Hepatocyte (in vitro differentiated cells): ENCODE measurements around the gene LIN54. TPM values are rescaled to one million over a fixed set of nuclear protein-coding genes. Genes with fewer than 3 reads are reported as not detected.
A peak's percentile ranks its signal among the peaks of the same experiment; 100 is the strongest.

Source experiments
- DNase-seq: peaks from one replicate; pipeline ENCODE4 v3.0.0-alpha.2; 2016; ENCODE audit warnings: low spot score
- H2AFZ ChIP-seq: fragments of 200-600 bp; sonication (generic); 2 replicates; pipeline ENCODE4 v1.6.0; 2016; ENCODE audit warnings: antibody characterized with exemption, mild to moderate bottlenecking
- H3K27ac ChIP-seq: fragments of 200-600 bp; sonication (generic); 2 replicates; pipeline ENCODE4 v1.5.1; 2016; ENCODE audit warnings: mild to moderate bottlenecking
- H3K27me3 ChIP-seq: fragments of 200-600 bp; sonication (generic); 2 replicates; pipeline ENCODE4 v1.6.1; 2016
- H3K36me3 ChIP-seq: fragments of 200-600 bp; sonication (generic); replicated peaks from 2 replicates; pipeline ENCODE4 v1.5.1; 2016; ENCODE audit warnings: low read depth; ENCODE audit not compliant: insufficient read depth
- H3K4me1 ChIP-seq: fragments of 200-600 bp; sonication (generic); 2 replicates; pipeline ENCODE4 v1.5.1; 2016; ENCODE audit warnings: mild to moderate bottlenecking, moderate library complexity; ENCODE audit not compliant: insufficient read depth
- H3K4me2 ChIP-seq: fragments of 200-600 bp; sonication (generic); 2 replicates; pipeline ENCODE4 v1.6.0; 2016
- H3K4me3 ChIP-seq: fragments of 200-600 bp; sonication (generic); 2 replicates; pipeline ENCODE4 v1.5.1; 2016; ENCODE audit warnings: mild to moderate bottlenecking
- H3K79me2 ChIP-seq: fragments of 200-600 bp; sonication (generic); 2 replicates; pipeline ENCODE4 v1.6.0; 2017; ENCODE audit warnings: mild to moderate bottlenecking
- H3K9me2 ChIP-seq: fragments of 200-600 bp; sonication (generic); replicated peaks from 2 replicates; pipeline ENCODE4 v1.6.0; 2017; ENCODE audit warnings: mild to moderate bottlenecking; ENCODE audit not compliant: insufficient read depth
- H3K9me3 ChIP-seq: fragments of 200-600 bp; sonication (generic); 2 replicates; pipeline ENCODE4 v1.5.1; 2016; ENCODE audit warnings: low read depth, mild to moderate bottlenecking
- H4K20me1 ChIP-seq: fragments of 200-600 bp; sonication (generic); 2 replicates; pipeline ENCODE4 v1.6.0; 2016; ENCODE audit warnings: mild to moderate bottlenecking; ENCODE audit not compliant: insufficient read depth, poor library complexity, severe bottlenecking
- CTCF ChIP-seq: fragments of 200-600 bp; sonication (generic); IDR thresholded peaks from 2 replicates; pipeline ENCODE4 v1.5.1; 2016; ENCODE audit warnings: antibody characterized with exemption, mild to moderate bottlenecking; ENCODE audit not compliant: poor library complexity
- EZH2 ChIP-seq: fragments of 200-600 bp; sonication (generic); IDR thresholded peaks from 2 replicates; pipeline ENCODE4 v1.6.1; 2016; ENCODE audit warnings: antibody characterized with exemption, mild to moderate bottlenecking, borderline replicate concordance
- EZH2phosphoT487 ChIP-seq: fragments of 200-600 bp; sonication (generic); IDR thresholded peaks from one replicate; pipeline ENCODE4 v1.6.1; 2018; ENCODE audit warnings: antibody characterized with exemption, mild to moderate bottlenecking, low read depth, moderate library complexity; ENCODE audit not compliant: unreplicated experiment, severe bottlenecking
- WGBS: methylation state at CpG from one replicate; pipeline ENCODE4 v1.1.6; 2016; ENCODE audit warnings: low lambda C conversion rate; ENCODE audit errors: missing lambda C conversion rate; 5-methylcytosine and 5-hydroxymethylcytosine counted together
- polyA plus RNA-seq: library from polyadenylated mRNA; unstranded; fragments of >200 nt; fragmentation: Nextera tagmentation; extraction: Ambion mirVana; gene quantifications from 2 replicates; pipeline ENCODE4 v1.2.1, GENCODE V29; 2016
- total RNA-seq: library from RNA; depleted of rRNA; stranded (reverse); fragments of >200 nt; gene quantifications from 2 replicates; pipeline ENCODE4 v1.2.3, GENCODE V29; 2014

LIN54 gene
- total and polyA plus RNA-seq, 2 experiments from 2014 or later, result 2.7 to 19.8 TPM

DNA sequence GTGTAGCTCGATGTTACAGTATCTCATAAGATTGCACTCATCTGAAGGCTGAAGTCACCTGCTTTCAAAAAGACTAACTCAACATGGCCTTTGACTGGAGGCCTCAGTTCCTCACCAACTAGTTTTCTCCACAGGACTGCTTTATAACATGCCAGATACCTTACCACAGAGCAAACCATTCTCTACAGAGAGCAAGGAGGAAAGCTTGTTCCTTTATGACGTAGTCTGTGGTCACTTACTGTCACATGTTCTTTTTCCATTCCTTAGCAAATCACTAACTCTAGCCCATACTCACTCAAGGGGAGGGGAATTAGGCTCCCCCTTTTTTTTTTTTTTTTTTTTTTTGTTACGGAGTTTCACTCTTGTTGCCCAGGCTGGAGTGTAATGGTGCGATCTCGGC, 106.9 kb downstream of the LIN54 start:
- Histone ChIP-seq H3K79me2 (peaks cover 36% of the 10 kb centered on the region), H3K9me2 (no peaks in the 10 kb centered on the region), H3K36me3 (no peaks in the 10 kb centered on the region), H3K9me3 (no peaks in the 10 kb centered on the region), H4K20me1 (no peaks in the 10 kb centered on the region), H3K4me2 (no peak overlapping the region), H3K27me3 (no peaks in the 10 kb centered on the region), H2AFZ (no peak overlapping the region), H3K4me3 (no peak overlapping the region), H3K27ac (no peak overlapping the region), H3K4me1 (peaks cover 3% of the 10 kb centered on the region)
- over 99% methylated on average over 5 of the region's 5 CpGs for WGBS
- no peak for DNase-seq
- TF ChIP-seq EZH2phosphoT487, result no peak
- TF ChIP-seq CTCF, result no peak
- TF ChIP-seq EZH2, result no peak

GRCh38 chr4:82901183-82901718, 109.4 kb downstream of the LIN54 start:
- H4K20me1 ChIP-seq, result no peaks in the 10 kb centered on the region
- under 1% methylated on average over 8 of the region's 8 CpGs for WGBS
- no peak for DNase-seq
- peak overlapping the region; percentile 97 for H3K27ac ChIP-seq
- peak overlapping the region; percentile 37 for H2AFZ ChIP-seq
- no peaks in the 10 kb centered on the region for H3K27me3 ChIP-seq
- TF ChIP-seq EZH2phosphoT487 (no peak), CTCF (no peak), EZH2 (no peak)
- no peaks in the 10 kb centered on the region for H3K36me3 ChIP-seq
- H3K4me2 ChIP-seq, result peak overlapping the region; percentile 75
- peaks cover 9% of the 10 kb centered on the region for H3K4me1 ChIP-seq
- H3K79me2 ChIP-seq, result peaks cover 60% of the 10 kb centered on the region
- no peaks in the 10 kb centered on the region for H3K9me2 ChIP-seq
- peak overlapping the region; percentile 62 for H3K4me3 ChIP-seq
- H3K9me3 ChIP-seq, result no peaks in the 10 kb centered on the region

DNA sequence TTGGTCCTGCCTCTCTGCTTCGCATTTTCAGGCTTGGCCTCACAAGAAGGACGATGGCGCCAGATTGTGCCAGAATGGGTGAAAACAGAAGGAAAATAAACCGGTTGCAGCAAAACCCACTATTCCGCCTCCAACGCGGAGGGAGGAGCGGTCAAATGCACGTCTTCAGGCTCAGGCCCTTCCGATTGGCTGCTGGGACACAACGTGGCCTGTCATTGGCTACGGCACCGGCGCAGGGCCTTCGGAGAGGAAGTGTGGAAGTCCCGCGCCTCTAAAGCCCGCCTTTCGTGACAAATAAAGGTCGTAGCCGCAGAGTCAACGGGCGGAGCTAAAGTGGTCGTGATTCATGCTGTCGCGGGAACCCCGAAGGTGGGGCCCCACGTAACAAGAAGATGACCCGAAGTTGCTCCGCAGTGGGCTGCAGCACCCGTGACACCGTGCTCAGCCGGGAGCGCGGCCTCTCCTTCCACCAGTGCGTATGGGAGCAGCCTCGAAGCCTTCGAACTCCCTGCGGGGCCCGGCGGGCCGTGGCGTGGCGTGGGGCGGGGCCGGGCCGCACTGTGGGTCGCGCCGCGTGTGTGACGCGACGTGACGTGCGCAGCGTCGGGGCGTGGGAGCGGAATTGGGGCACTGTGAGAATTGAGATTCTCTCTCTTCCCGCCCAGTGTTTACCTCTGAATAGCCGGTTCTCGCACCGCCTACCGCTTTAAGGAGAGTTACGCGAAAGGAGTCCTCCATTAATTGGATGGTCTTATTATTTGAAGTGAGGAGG, 110.0 kb downstream of the LIN54 start, which contains the start of gene THAP9:
THAP9 (plus strand) TSS at position 325 of the 772 bp plus-strand sequence; CDS start at position 393, 68 bp downstream.
- Histone ChIP-seq H3K36me3 (no peaks in the 10 kb centered on the region), H2AFZ (peak within 1 kb of the TSS; percentile 51), H3K9me2 (no peaks in the 10 kb centered on the region), H3K79me2 (peaks cover 67% of the 10 kb centered on the region), H3K4me2 (peak within 1 kb of the TSS; percentile 75), H3K4me1 (peaks cover 9% of the 10 kb centered on the region), H3K27ac (peak within 1 kb of the TSS; percentile 97), H3K9me3 (no peaks in the 10 kb centered on the region), H3K27me3 (no peaks in the 10 kb centered on the region), H4K20me1 (no peaks in the 10 kb centered on the region), H3K4me3 (peak within 1 kb of the TSS; percentile 62)
- no peak for TF ChIP-seq EZH2
- WGBS, result 2% methylated on average over 60 of the region's 67 CpGs
- DNase-seq, result peak; percentile 99

DNA sequence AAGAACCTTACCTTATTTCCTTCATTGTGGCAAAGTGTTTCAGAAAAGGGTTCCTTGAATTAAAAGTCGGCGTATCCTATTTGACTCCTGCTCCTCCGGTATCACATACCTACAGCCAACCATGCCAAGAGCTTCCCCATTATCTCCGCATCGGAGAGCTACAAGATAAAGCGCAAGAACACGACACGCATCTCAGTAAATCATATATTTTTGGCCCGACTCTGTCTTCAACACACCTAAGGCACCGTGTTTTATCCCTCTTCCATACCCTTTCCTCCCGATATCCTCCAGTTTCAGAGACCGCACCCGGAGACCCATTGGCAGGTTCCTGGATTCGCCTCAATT, 110.6 kb downstream of the LIN54 start:
- DNase-seq, result peak; percentile 40
- under 1% methylated on average over 14 of the region's 14 CpGs for WGBS
- no peaks in the 10 kb centered on the region for H3K36me3 ChIP-seq
- H3K9me2 ChIP-seq, result no peaks in the 10 kb centered on the region
- H3K9me3 ChIP-seq, result no peaks in the 10 kb centered on the region
- H3K4me2 ChIP-seq, result peak overlapping the region; percentile 75
- no peaks in the 10 kb centered on the region for H3K27me3 ChIP-seq
- no peaks in the 10 kb centered on the region for H4K20me1 ChIP-seq
- H3K27ac ChIP-seq, result peak overlapping the region; percentile 93
- TF ChIP-seq EZH2 (no peak), EZH2phosphoT487 (no peak), CTCF (no peak)
- peaks cover 73% of the 10 kb centered on the region for H3K79me2 ChIP-seq
- peak overlapping the region; percentile 58 for H3K4me3 ChIP-seq
- peak overlapping the region; percentile 51 for H2AFZ ChIP-seq
- peaks cover 9% of the 10 kb centered on the region for H3K4me1 ChIP-seq
